ENCODE data around the gene FOXRED2. TPM values are rescaled to one million over a fixed set of nuclear protein-coding genes. Genes with fewer than 3 reads are reported as not detected.

Gene FOXRED2
- total RNA-seq, 1 donor from 2014 or later, result 23.1 TPM

GRCh38 chr22:36465232-36466021, 41.4 kb downstream of the FOXRED2 start:
- no peak for DNase-seq (ENCODE audit: low spot score)
- H3K4me3 Mint-ChIP-seq (ENCODE audit: unreplicated experiment), result no peak overlapping the region
- no peaks in the 10 kb centered on the region for H3K27me3 Mint-ChIP-seq (ENCODE audit: low read depth)
- no peaks in the 10 kb centered on the region for H3K36me3 Mint-ChIP-seq (ENCODE audit: low read depth)
- no peak for TF ChIP-seq CTCF (IDR thresholded peaks at IDR 0.05)
- H3K27ac Mint-ChIP-seq (ENCODE audit: unreplicated experiment), result peak overlapping the region; percentile 99
- H3K9me3 Mint-ChIP-seq (ENCODE audit: low read depth), result no peaks in the 10 kb centered on the region
- H3K4me1 Mint-ChIP-seq (ENCODE audit: low read depth), result peaks cover 76% of the 10 kb centered on the region

GRCh38 chr22:36464715-36465231, 42.1 kb downstream of the FOXRED2 start:
- Mint-ChIP-seq H3K4me3 (ENCODE audit: unreplicated experiment) (no peak overlapping the region), H3K27ac (ENCODE audit: unreplicated experiment) (peak overlapping the region; percentile 99), H3K27me3 (ENCODE audit: low read depth) (no peaks in the 10 kb centered on the region), H3K4me1 (ENCODE audit: low read depth) (peaks cover 69% of the 10 kb centered on the region), H3K36me3 (ENCODE audit: low read depth) (no peaks in the 10 kb centered on the region), H3K9me3 (ENCODE audit: low read depth) (no peaks in the 10 kb centered on the region)
- DNase-seq (ENCODE audit: low spot score), result no peak
- no peak for TF ChIP-seq CTCF (IDR thresholded peaks at IDR 0.05)

GRCh38 chr22:36463783-36464184, 43.1 kb downstream of the FOXRED2 start:
- no peak for DNase-seq (ENCODE audit: low spot score)
- H3K9me3 Mint-ChIP-seq (ENCODE audit: low read depth), result no peaks in the 10 kb centered on the region
- H3K27me3 Mint-ChIP-seq (ENCODE audit: low read depth), result no peaks in the 10 kb centered on the region
- H3K36me3 Mint-ChIP-seq (ENCODE audit: low read depth), result no peaks in the 10 kb centered on the region
- H3K4me3 Mint-ChIP-seq (ENCODE audit: unreplicated experiment), result no peak overlapping the region
- peak overlapping the region; percentile 99 for H3K27ac Mint-ChIP-seq (ENCODE audit: unreplicated experiment)
- peaks cover 68% of the 10 kb centered on the region for H3K4me1 Mint-ChIP-seq (ENCODE audit: low read depth)
- TF ChIP-seq CTCF (IDR thresholded peaks at IDR 0.05), result no peak

GRCh38 chr22:36461665-36462649, 44.9 kb downstream of the FOXRED2 start:
- Mint-ChIP-seq H3K27ac (ENCODE audit: unreplicated experiment) (peak overlapping the region; percentile 99), H3K4me1 (ENCODE audit: low read depth) (peaks cover 62% of the 10 kb centered on the region)
- no peak for DNase-seq (ENCODE audit: low spot score)

More at GRCh38 chr22:36461665-36462649, 44.9 kb downstream of the FOXRED2 start:
- H3K4me3 Mint-ChIP-seq (ENCODE audit: unreplicated experiment), result peak overlapping the region; percentile 27
- no peaks in the 10 kb centered on the region for H3K36me3 Mint-ChIP-seq (ENCODE audit: low read depth)
- TF ChIP-seq CTCF (IDR thresholded peaks at IDR 0.05), result no peak
- no peaks in the 10 kb centered on the region for H3K9me3 Mint-ChIP-seq (ENCODE audit: low read depth)
- no peaks in the 10 kb centered on the region for H3K27me3 Mint-ChIP-seq (ENCODE audit: low read depth)

Data from chondrocyte (in vitro differentiated cells).